ENCODE results near the gene TMEM214.

Gene TMEM214

DNA sequence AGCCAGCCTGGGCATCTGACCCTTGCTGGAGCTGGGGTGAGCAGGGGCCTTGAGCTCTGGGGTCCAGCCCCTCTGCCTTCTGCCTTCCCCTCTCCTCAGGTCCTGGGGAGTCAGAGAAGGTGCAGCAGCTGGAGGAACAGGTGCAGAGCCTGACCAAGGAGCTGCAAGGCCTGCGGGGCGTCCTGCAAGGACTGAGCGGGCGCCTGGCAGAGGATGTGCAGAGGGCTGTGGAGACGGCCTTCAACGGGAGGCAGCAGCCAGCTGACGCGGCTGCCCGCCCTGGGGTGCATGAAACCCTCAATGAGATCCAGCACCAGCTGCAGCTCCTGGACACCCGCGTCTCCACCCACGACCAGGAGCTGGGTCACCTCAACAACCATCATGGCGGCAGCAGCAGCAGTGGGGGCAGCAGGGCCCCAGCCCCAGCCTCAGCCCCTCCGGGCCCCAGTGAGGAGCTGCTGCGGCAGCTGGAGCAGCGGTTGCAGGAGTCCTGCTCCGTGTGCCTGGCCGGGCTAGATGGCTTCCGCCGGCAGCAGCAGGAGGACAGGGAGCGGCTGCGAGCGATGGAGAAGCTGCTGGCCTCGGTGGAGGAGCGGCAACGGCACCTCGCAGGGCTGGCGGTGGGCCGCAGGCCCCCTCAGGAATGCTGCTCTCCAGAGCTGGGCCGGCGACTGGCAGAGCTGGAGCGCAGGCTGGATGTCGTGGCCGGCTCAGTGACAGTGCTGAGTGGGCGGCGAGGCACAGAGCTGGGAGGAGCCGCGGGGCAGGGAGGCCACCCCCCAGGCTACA, 49.4 kb downstream of the TMEM214 start:
- no peak overlapping the region for H2AFZ ChIP-seq (ENCODE audit: low read depth, low read length)
- peaks cover 24% of the 10 kb centered on the region for H3K4me1 ChIP-seq (ENCODE audit: insufficient read depth, low read length)
- no peaks in the 10 kb centered on the region for H3K9me3 ChIP-seq (ENCODE audit: low read length)
- no peaks in the 10 kb centered on the region for H3K36me3 ChIP-seq (ENCODE audit: insufficient read depth, low read length)
- H3K4me3 ChIP-seq (ENCODE audit: low read length): no peak overlapping the region
- no peaks in the 10 kb centered on the region for H3K27me3 ChIP-seq (ENCODE audit: insufficient read depth, low read length)

DNA sequence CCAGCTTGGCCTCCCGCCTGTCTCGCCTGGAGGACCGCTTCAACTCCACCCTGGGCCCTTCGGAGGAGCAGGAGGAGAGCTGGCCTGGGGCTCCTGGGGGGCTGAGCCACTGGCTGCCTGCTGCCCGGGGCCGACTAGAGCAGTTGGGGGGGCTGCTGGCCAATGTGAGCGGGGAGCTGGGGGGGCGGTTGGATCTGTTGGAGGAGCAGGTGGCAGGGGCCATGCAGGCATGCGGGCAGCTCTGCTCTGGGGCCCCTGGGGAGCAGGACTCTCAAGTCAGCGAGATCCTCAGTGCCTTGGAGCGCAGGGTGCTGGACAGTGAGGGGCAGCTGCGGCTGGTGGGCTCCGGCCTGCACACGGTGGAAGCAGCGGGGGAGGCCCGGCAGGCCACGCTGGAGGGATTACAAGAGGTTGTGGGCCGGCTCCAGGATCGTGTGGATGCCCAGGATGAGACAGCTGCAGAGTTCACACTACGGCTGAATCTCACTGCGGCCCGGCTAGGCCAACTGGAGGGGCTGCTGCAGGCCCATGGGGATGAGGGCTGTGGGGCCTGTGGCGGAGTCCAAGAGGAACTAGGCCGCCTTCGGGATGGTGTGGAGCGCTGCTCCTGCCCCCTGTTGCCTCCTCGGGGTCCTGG, 50.1 kb downstream of the TMEM214 start:
- H3K36me3 ChIP-seq (ENCODE audit: insufficient read depth, low read length): no peaks in the 10 kb centered on the region
- no peaks in the 10 kb centered on the region for H3K9me3 ChIP-seq (ENCODE audit: low read length)
- no peaks in the 10 kb centered on the region for H3K27me3 ChIP-seq (ENCODE audit: insufficient read depth, low read length)
- H3K4me1 ChIP-seq (ENCODE audit: insufficient read depth, low read length): peaks cover 26% of the 10 kb centered on the region
- no peak overlapping the region for H2AFZ ChIP-seq (ENCODE audit: low read depth, low read length)
- no peak overlapping the region for H3K4me3 ChIP-seq (ENCODE audit: low read length)

DNA sequence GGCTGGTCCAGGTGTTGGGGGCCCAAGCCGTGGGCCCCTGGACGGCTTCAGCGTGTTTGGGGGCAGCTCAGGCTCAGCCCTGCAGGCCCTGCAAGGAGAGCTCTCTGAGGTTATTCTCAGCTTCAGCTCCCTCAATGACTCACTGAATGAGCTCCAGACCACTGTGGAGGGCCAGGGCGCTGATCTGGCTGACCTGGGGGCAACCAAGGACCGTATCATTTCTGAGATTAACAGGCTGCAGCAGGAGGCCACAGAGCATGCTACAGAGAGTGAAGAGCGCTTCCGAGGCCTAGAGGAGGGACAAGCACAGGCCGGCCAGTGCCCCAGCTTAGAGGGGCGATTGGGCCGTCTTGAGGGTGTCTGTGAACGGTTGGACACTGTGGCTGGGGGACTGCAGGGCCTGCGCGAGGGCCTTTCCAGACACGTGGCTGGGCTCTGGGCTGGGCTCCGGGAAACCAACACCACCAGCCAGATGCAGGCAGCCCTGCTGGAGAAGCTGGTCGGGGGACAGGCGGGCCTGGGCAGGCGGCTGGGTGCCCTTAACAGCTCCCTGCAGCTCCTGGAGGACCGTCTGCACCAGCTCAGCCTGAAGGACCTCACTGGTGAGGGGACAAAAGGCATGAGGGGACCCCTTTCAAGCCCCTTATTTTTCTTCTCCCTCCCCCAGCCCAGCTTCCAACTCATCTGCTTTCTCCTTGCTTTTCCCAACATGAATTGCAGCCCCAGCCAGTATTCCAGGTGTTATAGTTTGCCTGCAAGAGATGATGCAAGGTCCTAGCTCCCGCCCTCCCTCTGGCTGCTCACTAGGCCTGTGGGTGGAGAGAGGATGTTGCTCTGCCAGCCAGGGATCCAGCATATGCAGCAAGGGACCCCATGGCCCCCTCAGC, 50.9 kb downstream of the TMEM214 start:
- Histone ChIP-seq H3K27me3 (ENCODE audit: insufficient read depth, low read length) (no peaks in the 10 kb centered on the region), H2AFZ (ENCODE audit: low read depth, low read length) (no peak overlapping the region), H3K4me1 (ENCODE audit: insufficient read depth, low read length) (peaks cover 21% of the 10 kb centered on the region), H3K4me3 (ENCODE audit: low read length) (no peak overlapping the region), H3K9me3 (ENCODE audit: low read length) (no peaks in the 10 kb centered on the region), H3K36me3 (ENCODE audit: insufficient read depth, low read length) (no peaks in the 10 kb centered on the region)

DNA sequence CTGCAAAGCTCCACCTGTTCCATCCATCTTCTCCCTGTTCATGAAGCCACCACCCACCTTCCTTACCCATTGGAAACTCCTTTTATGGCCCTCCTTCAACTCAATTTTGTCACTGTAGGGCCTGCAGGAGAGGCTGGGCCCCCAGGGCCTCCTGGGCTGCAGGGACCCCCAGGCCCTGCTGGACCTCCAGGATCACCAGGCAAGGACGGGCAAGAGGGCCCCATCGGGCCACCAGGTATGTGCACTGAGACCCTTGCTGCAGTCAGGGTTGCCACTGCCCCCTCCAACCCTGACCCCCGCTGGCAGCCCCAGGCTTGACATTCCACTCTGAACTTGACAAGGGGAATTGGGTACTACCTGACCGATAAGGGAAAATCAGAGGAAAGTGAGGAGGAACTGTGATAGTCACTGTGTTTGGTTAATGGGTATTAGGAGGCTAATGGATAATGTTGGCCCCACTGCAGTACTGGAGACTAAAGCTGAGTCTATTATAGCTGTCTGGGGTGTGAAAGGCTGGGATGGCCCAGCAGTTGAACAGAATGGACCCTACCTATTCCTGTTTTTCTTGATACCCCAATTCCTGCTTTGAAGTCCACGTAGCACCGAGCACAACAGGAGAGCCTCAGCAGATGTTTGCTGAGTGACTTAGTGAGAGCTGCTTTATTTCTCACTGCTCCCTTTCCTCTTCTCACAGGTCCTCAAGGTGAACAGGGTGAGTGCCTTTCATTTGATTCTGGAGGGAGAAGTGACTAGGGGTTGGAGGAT, 51.7 kb downstream of the TMEM214 start:
- no peak overlapping the region for H3K4me3 ChIP-seq (ENCODE audit: low read length)
- no peaks in the 10 kb centered on the region for H3K9me3 ChIP-seq (ENCODE audit: low read length)

DNA sequence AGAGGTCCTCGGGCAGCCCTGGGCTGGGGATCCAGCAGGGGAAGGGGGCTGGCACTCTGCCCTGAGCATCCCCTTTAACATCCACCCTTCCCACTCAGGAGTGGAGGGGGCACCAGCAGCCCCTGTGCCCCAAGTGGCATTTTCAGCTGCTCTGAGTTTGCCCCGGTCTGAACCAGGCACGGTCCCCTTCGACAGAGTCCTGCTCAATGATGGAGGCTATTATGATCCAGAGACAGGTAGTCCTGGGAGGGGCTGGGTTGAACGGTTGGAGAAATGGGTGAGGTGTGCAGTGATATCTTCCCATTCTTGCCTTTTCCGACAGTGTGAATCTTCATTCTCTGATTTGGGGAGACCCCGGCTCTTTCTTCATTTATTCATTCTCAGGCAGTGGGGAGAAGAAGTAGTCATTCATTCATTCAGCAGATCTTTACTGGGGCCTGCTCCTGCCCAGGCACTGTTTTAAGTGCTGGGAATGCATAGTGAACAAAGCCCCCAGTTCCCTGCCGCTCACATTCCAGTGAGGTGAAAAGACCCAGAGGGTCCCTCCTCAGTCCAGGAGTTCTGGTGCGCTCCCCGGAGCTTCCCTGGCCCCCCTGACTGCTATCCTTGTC, 52.4 kb downstream of the TMEM214 start:
- no peaks in the 10 kb centered on the region for H3K27me3 ChIP-seq (ENCODE audit: insufficient read depth, low read length)
- peaks cover 20% of the 10 kb centered on the region for H3K4me1 ChIP-seq (ENCODE audit: insufficient read depth, low read length)
- H2AFZ ChIP-seq (ENCODE audit: low read depth, low read length): peak overlapping the region; percentile 78
- peak overlapping the region; percentile 89 for H3K4me3 ChIP-seq (ENCODE audit: low read length)
- H3K36me3 ChIP-seq (ENCODE audit: insufficient read depth, low read length): no peaks in the 10 kb centered on the region
- H3K9me3 ChIP-seq (ENCODE audit: low read length): no peaks in the 10 kb centered on the region

More for the DNA sequence above, 51.7 kb downstream of the TMEM214 start:
- Histone ChIP-seq H3K4me1 (ENCODE audit: insufficient read depth, low read length) (peaks cover 20% of the 10 kb centered on the region), H3K36me3 (ENCODE audit: insufficient read depth, low read length) (no peaks in the 10 kb centered on the region), H3K27me3 (ENCODE audit: insufficient read depth, low read length) (no peaks in the 10 kb centered on the region), H2AFZ (ENCODE audit: low read depth, low read length) (no peak overlapping the region)

DNA sequence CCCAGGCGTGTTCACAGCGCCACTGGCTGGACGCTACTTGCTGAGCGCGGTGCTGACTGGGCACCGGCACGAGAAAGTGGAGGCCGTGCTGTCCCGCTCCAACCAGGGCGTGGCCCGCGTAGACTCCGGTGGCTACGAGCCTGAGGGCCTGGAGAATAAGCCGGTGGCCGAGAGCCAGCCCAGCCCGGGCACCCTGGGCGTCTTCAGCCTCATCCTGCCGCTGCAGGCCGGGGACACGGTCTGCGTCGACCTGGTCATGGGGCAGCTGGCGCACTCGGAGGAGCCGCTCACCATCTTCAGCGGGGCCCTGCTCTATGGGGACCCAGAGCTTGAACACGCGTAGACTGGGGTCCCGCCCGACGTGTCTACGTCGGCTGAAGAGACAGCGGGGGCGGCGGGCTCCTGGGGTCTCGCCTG, 52.9 kb downstream of the TMEM214 start:
- peak overlapping the region; percentile 89 for H3K4me3 ChIP-seq (ENCODE audit: low read length)
- H3K27me3 ChIP-seq (ENCODE audit: insufficient read depth, low read length): no peaks in the 10 kb centered on the region
- no peaks in the 10 kb centered on the region for H3K36me3 ChIP-seq (ENCODE audit: insufficient read depth, low read length)
- H3K4me1 ChIP-seq (ENCODE audit: insufficient read depth, low read length): peaks cover 19% of the 10 kb centered on the region
- H2AFZ ChIP-seq (ENCODE audit: low read depth, low read length): peak overlapping the region; percentile 78
- no peaks in the 10 kb centered on the region for H3K9me3 ChIP-seq (ENCODE audit: low read length)

DNA sequence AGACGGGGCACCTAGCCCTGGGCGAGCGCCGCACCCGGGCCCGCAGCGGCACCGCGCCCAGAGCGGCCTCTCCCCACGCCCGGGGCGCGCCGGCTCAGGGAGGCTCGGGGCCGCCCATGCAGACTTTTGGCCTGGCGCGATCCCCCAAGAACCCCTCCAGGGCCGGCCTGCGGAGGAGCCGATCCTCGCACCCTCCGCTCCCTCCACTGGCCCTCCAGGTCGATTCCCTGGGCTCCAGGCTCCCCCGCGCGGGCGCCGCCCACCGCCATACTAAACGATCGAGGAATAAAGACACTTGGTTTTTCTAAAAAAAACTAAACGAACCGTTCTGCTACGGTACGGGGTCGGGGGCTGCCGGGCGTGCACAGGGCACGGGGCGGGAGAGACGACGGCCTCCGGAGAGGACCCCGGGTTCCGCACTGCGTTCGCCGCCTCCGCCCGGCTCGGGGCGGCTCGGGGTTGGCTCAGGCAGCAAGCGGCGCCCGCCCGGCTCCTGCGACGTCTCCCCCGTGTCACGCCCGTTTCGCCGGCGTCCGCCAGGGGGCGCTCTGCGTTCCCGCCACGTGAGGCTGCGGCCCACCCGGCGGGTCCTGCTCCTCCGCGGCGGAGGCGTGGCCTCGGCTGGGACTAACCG, 53.4 kb downstream of the TMEM214 start:
- Histone ChIP-seq H3K9me3 (ENCODE audit: low read length) (no peaks in the 10 kb centered on the region), H2AFZ (ENCODE audit: low read depth, low read length) (peak overlapping the region; percentile 78), H3K4me3 (ENCODE audit: low read length) (peak overlapping the region; percentile 89), H3K4me1 (ENCODE audit: insufficient read depth, low read length) (peaks cover 15% of the 10 kb centered on the region), H3K27me3 (ENCODE audit: insufficient read depth, low read length) (no peaks in the 10 kb centered on the region), H3K36me3 (ENCODE audit: insufficient read depth, low read length) (no peaks in the 10 kb centered on the region)

DNA sequence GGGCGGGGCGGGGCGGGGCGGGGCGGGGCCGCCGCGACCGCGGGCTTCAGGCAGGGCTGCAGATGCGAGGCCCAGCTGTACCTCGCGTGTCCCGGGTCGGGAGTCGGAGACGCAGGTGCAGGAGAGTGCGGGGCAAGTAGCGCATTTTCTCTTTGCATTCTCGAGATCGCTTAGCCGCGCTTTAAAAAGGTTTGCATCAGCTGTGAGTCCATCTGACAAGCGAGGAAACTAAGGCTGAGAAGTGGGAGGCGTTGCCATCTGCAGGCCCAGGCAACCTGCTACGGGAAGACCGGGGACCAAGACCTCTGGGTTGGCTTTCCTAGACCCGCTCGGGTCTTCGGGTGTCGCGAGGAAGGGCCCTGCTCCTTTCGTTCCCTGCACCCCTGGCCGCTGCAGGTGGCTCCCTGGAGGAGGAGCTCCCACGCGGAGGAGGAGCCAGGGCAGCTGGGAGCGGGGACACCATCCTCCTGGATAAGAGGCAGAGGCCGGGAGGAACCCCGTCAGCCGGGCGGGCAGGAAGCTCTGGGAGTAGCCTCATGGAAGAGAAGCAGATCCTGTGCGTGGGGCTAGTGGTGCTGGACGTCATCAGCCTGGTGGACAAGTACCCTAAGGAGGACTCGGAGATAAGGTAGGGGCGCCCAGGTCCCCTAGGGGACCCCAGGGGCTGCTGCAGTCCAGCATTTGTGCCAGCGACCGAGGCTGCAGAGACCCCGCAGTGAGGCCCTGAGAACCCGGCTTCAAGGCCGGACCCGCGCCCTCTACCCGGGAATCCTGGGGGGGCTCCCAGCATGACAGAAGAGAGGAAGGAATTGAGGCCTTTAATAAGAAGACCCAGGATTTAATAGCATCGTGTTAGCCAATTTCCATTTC, 54.2 kb downstream of the TMEM214 start, which contains the start of gene KHK:
TSS of gene KHK (plus strand) at position 49 of the 870 bp plus-strand sequence. CDS start at position 537, 488 bp downstream.
- H3K27me3 ChIP-seq (ENCODE audit: insufficient read depth, low read length): no peaks in the 10 kb centered on the region
- H3K9me3 ChIP-seq (ENCODE audit: low read length): no peaks in the 10 kb centered on the region

DNA sequence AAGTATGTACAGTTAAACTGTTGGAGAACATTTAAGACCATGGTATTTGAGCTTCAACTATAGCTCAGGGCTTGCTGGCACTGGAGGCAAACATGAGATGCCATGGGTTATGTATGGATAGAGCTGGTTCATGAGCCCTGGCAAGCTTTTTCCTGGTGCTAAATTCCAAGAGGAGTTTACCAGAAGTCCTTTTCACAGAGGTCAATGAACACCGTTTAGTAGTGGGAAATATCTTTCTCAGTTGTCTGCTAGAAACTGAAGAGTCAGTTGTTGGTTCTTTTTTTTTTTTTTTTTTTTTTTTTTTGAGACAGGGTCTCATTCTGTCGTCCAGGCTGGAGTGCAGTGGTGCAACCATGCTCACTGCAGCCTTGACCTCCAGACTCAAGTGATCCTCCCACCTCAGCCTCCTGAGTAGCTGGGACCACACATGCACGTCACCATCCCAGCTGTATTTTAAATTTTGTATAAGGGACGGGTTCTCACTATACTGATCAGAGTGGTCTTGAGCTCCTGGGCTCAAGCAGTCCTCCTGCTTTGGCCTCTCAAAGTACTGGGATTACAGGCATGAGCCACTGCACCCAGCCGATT, 55.2 kb downstream of the TMEM214 start:
- Histone ChIP-seq H3K27me3 (ENCODE audit: insufficient read depth, low read length) (no peaks in the 10 kb centered on the region), H2AFZ (ENCODE audit: low read depth, low read length) (no peak overlapping the region), H3K4me1 (ENCODE audit: insufficient read depth, low read length) (peaks cover 10% of the 10 kb centered on the region), H3K4me3 (ENCODE audit: low read length) (peak overlapping the region; percentile 89), H3K36me3 (ENCODE audit: insufficient read depth, low read length) (no peaks in the 10 kb centered on the region), H3K9me3 (ENCODE audit: low read length) (no peaks in the 10 kb centered on the region)

More for the DNA sequence above, 54.2 kb downstream of the TMEM214 start, which contains the start of gene KHK:
- Histone ChIP-seq H2AFZ (ENCODE audit: low read depth, low read length) (peak within 1 kb of the TSS; percentile 78), H3K4me3 (ENCODE audit: low read length) (peak within 1 kb of the TSS; percentile 89), H3K36me3 (ENCODE audit: insufficient read depth, low read length) (no peaks in the 10 kb centered on the region), H3K4me1 (ENCODE audit: insufficient read depth, low read length) (peaks cover 10% of the 10 kb centered on the region)

DNA sequence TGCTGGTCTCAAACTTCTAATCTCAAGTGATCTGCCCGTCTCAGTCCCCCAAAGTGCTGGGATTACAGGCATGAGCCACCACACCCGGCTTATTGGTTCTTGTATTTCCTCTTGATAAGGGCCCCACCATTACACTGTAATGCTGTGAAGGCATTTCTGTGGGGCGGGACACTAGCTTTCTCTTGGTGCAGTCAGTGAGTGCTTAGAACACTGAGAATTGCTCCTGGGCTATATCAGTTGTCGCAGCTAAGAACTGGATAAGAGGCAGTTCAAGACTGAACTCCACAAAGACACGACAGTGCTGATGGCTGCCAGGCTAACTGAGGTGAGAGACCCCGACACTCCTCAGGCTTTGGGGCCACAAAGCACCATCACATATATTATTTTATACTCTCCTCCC, 55.9 kb downstream of the TMEM214 start:
- H3K9me3 ChIP-seq (ENCODE audit: low read length): no peaks in the 10 kb centered on the region

More for the DNA sequence above, 55.9 kb downstream of the TMEM214 start:
- no peak overlapping the region for H2AFZ ChIP-seq (ENCODE audit: low read depth, low read length)
- H3K4me3 ChIP-seq (ENCODE audit: low read length): no peak overlapping the region
- no peaks in the 10 kb centered on the region for H3K27me3 ChIP-seq (ENCODE audit: insufficient read depth, low read length)
- H3K36me3 ChIP-seq (ENCODE audit: insufficient read depth, low read length): no peaks in the 10 kb centered on the region
- peaks cover 10% of the 10 kb centered on the region for H3K4me1 ChIP-seq (ENCODE audit: insufficient read depth, low read length)

All from neuron (in vitro differentiated cells).